Measurements from ENCODE around the gene DOLPP1.

The DOLPP1 gene

DNA sequence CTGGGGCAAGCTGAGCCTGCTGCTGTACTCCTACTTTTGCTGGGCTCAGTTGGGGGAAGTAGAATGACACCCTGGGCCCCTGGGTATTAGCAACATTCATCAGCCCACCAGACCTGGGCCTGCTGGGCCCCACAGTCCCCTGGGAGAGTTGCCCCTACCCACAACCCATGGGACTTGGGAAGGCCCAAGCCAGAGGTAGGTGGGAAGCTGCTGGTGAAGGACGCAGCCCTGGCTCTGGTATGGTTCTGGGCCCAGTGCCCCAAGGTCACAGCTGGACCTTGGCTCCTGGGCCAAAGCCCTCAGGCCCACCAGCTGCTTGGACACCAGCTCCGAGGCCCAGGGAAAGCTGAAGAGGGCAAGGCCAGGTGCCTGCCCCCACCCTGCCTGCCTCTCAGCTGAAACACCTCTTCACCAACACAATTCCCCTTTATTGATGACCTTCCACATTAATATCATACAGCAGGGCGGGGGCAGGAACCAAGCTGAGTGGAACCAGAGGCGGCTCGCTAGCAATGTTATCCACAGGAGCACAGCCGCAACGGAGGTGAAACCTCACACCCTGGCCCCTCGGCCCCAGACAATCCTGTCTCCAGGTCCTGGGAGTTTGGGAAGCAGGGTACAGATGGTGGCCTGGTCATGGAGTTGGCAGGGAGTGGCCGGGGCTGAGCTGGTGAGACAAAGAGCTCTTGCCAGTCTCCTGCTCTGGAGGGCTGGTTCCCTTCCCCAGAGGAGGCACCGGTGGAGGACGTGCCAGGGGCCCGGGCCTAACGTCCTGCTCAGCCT is 13.7 kb downstream of the DOLPP1 start:
- DNase-seq (ENCODE audit: low read depth) = no peak

GRCh38 chr9:129095170-129095667 is 14.3 kb downstream of the DOLPP1 start:
- no peak for DNase-seq (ENCODE audit: low read depth)

DNA sequence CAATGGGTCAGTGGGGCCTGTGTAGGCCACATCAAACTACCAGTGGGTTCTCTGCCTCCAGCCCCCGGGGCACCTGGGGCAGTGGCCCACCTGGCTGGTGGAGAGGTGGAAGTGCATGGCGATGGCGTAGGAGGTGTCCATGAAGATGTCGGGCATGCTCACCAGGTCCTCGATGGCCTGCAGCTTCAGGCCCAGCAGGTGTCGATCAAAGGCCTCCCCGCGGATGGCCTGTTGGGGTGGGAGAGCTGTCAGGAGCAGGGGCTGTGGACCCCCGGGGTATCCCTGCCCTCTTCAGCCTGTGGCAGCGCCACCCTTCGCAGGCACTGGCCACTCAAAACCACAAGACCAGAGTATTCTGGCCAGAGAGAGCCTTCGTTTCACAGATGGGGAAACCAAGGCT is 15.0 kb downstream of the DOLPP1 start:
- no peak for DNase-seq (ENCODE audit: low read depth)

GRCh38 chr9:129097671-129098306 is 16.9 kb downstream of the DOLPP1 start:
- no peak for DNase-seq (ENCODE audit: low read depth)

DNA sequence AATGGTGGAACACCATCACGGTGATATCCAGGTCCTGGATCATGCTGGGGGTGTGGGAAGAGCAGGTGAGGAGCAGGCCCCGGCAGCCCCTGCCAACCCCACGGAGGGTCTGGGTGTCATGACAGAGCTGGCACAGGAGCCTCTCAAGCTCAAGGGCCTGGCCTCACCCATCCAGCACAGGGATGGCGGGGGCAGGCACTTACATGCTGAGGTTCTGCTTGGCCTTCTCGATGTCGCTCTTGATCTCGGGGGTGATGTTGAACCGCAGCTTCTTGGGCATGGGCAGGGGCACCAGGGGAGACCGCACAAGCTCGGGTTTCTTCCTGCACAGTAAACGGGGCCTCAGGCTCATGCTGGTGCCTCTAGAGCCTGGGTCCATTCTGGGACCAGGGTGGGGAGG is 17.4 kb downstream of the DOLPP1 start:
- DNase-seq (ENCODE audit: low read depth) = no peak

DNA sequence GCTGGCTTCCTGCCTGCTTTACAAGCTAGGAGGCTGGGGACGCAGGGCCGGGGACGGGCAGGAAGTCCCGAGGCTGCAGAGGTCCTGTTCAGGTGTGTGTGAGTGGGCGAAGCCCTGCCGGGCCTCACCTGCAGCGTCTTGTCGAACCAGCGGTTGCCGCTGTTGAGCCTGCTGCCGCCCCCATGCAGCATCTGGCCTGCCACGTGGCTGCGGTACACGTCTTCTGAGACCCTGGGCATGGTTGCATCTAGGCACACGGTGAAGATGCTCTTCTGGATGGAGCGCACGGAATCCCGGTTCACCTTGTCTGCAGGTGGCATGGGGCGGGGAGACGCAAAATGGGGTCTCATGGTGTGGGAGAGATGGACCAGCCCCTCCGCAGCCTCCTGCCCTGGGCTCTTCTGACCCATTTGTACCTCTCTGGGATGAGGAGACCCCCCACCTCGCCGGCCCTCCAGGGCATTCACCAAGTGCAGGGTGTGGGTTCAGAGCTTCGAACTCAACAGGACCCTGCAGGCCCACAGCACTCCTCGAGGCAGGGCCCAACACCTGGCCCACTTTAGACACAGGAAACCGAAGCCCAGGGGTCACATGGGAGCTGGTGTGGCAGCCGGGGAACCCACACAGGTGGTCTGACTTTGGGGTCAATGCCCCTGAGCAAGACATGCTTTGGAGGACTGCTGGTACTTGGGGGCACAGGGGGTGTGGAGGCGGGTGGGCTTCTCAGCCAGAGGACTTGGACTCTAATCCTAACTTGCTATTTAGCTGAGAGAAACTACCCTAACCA is 19.7 kb downstream of the DOLPP1 start:
- no peak for DNase-seq (ENCODE audit: low read depth)

DNA sequence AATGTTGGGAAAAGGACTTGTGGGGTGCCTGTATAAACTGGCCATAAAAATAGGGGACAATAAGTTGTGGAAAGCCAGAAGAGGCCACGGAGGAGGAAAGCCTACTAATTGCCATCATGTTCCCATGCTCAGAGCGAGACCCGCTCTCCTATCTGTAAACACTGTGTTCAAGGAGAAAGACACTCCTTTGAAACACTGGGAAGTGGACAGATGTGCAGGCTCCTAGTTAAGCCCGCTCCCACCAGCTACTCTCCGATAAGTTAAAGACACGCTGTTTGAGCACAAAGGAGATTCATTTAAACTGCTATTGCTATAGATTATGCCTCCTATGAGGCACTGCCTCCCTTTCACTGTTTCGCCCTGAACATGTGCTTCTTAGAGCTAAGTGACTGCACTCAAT is 20.4 kb downstream of the DOLPP1 start:
- no peak for DNase-seq (ENCODE audit: low read depth)

DNA sequence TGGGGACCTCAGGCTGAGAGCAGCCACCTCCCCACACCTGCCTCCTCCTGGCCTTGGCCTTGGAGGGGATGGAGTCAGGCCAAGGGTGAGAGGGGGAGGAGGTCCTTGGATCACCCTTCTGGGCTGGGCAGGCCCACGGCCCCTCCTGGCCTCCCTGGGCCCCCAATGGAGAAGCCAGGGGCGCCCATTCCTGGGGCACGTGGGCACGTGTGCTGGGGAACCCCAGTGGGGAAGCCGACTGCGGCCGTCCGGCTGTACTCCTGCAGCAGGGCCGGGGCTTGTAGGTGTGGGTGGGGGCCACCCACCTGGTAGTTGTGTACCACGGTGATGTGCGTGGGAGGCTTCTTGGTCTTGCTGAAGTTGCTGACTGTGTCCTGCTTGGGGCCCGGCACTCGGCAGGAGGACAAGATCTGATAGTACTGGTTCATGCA is 21.2 kb downstream of the DOLPP1 start:
- no peak for DNase-seq (ENCODE audit: low read depth)

GRCh38 chr9:129102791-129103594 is 22.1 kb downstream of the DOLPP1 start:
- DNase-seq (ENCODE audit: low read depth) = peak; percentile 58

- no peak for DNase-seq (ENCODE audit: low read depth)
These were observed 22.7 kb downstream of the DOLPP1 start for GRCh38 chr9:129103595-129103965.

- DNase-seq (ENCODE audit: low read depth) = no peak
These were observed 23.1 kb downstream of the DOLPP1 start for GRCh38 chr9:129104051-129104450.

DNA sequence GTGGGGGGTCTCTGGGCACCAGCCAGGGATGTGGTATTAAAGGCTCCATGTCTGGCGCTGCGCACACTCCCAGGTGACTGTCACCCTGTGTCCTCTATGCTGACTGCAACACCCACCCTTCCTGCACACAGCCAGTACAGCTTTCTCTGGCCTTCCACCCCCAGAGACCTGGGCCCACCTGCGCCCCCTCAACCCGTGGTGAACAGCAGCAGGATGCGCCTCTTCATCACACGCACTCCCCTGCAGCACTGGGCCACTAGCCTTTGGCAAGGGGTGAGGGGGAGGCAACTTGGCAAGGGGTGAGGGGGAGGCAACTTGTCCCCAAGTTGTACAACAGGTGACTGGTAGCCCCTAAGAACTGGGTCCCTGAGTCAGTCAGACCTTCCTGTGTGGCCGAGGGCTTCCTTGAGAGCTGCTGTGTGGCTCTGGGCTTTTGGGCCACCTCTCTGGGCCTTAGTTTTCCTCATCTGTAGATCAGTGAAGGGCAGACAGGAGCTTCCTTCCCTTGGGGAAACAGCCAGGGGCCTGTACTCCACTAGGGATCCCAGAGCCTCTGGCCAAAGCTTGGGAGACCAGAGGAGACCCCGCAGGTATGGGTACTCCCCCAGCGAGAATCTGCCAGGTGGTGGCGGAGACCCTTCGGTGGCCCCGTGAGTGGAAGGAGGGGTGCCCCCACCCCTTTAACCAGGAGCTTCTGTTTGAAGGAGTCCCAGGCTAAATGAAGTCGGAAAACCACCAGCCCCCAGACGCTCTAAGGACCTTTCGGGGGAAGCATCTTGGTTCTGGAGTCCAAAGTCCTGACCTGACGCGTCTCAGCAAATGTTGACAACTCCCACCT is 25.2 kb downstream of the DOLPP1 start:
- no peak for DNase-seq (ENCODE audit: low read depth)

DNA sequence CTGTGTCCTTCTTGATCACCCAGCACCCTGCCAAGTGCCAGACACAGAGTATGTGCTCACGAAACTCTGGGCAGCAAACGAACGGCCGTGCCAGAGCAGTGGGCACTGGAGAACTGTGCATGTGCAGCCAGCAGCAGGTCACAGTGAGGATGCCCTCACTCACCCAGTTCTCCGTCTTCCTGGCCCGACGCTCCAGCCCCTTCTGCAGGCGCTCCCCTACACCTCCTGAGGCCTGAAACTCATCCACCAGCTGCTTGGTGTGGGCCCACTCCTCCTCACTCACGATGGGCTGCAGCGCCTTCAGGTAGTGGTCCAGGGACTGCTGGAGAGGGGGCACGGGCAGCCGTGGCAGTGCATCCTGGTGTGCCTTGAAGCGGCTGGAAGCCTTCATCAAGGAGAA is 26.7 kb downstream of the DOLPP1 start:
- no peak for DNase-seq (ENCODE audit: low read depth)

GRCh38 chr9:129108083-129108804 is 27.3 kb downstream of the DOLPP1 start:
- DNase-seq (ENCODE audit: low read depth) = no peak

- DNase-seq (ENCODE audit: low read depth) = no peak
These were observed 28.1 kb downstream of the DOLPP1 start for GRCh38 chr9:129108805-129109536.

GRCh38 chr9:129109537-129109903 is 28.6 kb downstream of the DOLPP1 start:
- DNase-seq (ENCODE audit: low read depth) = peak; percentile 31

DNA sequence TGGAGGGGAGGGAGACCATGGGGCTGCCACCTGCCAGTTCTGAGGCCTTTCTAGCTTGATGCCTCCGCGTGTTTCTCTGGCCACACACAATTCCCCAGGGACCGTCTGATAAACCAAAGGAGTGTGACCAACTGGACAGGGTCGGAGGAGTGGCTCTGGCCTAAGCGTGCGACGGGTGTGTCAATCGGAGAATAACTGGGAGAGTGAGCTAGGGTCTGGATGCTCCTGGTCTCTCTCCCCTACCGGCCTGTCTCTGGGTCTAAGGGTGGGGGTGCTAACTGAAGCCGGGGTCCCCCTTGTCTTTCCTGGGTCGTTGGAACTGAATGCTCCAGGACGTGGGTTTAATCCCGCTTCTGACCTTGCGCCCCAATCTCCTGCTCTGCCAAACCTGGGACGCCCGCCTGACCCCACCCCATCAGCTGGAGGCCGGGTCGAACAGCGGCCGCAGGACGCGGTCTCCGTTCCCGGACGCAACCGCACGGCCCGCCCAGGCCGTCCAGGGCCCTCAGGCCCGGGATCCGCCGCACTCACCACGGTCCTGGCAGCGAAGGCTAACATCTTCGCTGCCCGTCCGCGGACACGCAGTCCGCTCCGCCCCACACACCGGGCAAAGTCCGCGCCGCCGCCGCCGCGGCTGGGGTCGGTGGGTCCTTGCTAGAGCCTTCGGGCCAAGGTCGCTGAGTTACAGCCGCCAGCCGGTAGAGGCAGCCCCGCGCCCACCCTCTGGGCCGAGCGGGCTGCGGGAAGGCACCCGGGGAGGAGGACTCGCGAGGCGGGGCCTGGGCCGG is 29.2 kb downstream of the DOLPP1 start:
- DNase-seq (ENCODE audit: low read depth) = peak; percentile 55

DNA sequence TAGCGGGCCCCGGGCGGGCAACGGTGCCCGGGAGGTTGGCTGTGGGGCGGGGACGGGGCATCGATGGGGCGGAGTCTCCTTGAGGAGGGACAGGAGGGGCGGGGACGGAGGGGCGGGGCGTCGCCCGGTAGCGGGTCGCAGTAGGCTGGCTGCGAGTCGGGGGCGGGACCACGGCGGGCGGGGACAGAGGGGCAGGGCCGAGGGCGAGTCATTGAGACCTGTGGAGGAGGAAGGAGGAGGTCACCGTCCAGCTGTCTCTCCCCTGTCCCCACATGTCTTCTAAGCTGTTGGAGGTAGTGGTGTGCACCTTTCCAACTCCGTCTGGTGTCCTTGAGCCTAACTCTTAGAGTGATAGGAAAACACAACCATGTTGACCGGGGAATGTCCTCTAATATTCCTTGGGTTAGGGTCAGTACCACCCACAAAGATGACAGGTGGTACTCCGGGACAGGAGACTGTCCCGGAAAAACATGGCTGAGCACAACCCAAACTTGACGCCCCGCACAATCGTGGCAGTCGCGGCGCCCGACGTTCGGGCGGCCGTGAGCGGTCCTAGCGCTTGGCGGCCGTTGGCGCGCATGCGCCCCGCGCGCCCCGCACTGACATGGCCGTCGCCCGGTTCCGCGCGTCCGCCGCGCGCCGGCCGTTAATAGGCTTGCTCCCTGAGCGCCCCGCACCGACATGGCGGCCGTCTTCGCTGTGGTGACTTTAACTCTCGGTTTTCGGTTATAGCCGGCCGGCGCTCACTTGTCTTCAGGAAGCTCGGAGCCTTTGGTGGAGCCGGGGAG is 30.0 kb downstream of the DOLPP1 start, which contains the start of the genes CRAT and PTPA:
Gene CRAT, minus strand, starts transcription at position 54 of the 788 bp plus-strand sequence. CDS start 284 bp downstream, outside the sequence.
Gene PTPA, plus strand, starts transcription at position 676 of the 788 bp plus-strand sequence. CDS start 186 bp downstream, outside the sequence.
- peak; percentile 96 for DNase-seq (ENCODE audit: low read depth)

Data from EH (cell line).